Glutamatergic neuron (in vitro differentiated cells): ENCODE results near the gene GPR156. TPM values are rescaled to one million over a fixed set of nuclear protein-coding genes. Genes with fewer than 3 reads are reported as not detected.

Experiments used
- DNase-seq: peaks from one replicate; pipeline ENCODE4 v3.0.0; 2022
- H3K27ac Mint-ChIP-seq: one replicate; pipeline ENCODE4 v1.8.0; 2020; ENCODE audit warnings: mild to moderate bottlenecking, mixed read lengths, inconsistent platforms; ENCODE audit not compliant: unreplicated experiment
- H3K27me3 Mint-ChIP-seq: one replicate; pipeline ENCODE4 v1.8.0; 2020; ENCODE audit warnings: mild to moderate bottlenecking, moderate library complexity, mixed read lengths, inconsistent platforms; ENCODE audit not compliant: unreplicated experiment
- H3K36me3 Mint-ChIP-seq: one replicate; pipeline ENCODE4 v1.8.0; 2020; ENCODE audit warnings: mild to moderate bottlenecking, mixed read lengths, inconsistent platforms; ENCODE audit not compliant: unreplicated experiment
- H3K4me1 Mint-ChIP-seq: one replicate; pipeline ENCODE4 v1.8.0; 2020; ENCODE audit warnings: mild to moderate bottlenecking, low read depth, mixed read lengths, inconsistent platforms; ENCODE audit not compliant: unreplicated experiment
- H3K4me3 Mint-ChIP-seq: one replicate; pipeline ENCODE4 v1.8.0; 2020; ENCODE audit warnings: mild to moderate bottlenecking, mixed read lengths, inconsistent platforms; ENCODE audit not compliant: unreplicated experiment
- H3K9me3 Mint-ChIP-seq: one replicate; pipeline ENCODE4 v1.8.0; 2020; ENCODE audit warnings: mild to moderate bottlenecking, moderate library complexity, mixed read lengths, inconsistent platforms; ENCODE audit not compliant: unreplicated experiment
- CTCF ChIP-seq: fragments of 200-600 bp; sonication (generic); IDR thresholded peaks from one replicate; pipeline ENCODE4 v1.5.0; 2021; ENCODE audit not compliant: partially characterized antibody, unreplicated experiment
- total RNA-seq: library from RNA; stranded (reverse); fragmentation: NEBNext Ultra II Directional; extraction: Animal tissue kit (Norgen Biotek cat#: 25700); gene quantifications from one replicate; pipeline ENCODE4 v1.2.1, GENCODE V29; 2021; ENCODE audit not compliant: unreplicated experiment

The GPR156 gene
- total RNA-seq, 1 donor from 2014 or later: 0.83 TPM

- Mint-ChIP-seq H3K9me3 (peaks cover 6% of the 10 kb centered on the region), H3K36me3 (no peaks in the 10 kb centered on the region), H3K27me3 (peaks cover 4% of the 10 kb centered on the region), H3K27ac (no peak overlapping the region), H3K4me1 (peaks cover 12% of the 10 kb centered on the region), H3K4me3 (no peak overlapping the region)
- TF ChIP-seq CTCF: no peak
- no peak for DNase-seq
These were observed 113.7 kb downstream of the GPR156 start for GRCh38 chr3:120171134-120171873.

GRCh38 chr3:120170223-120170622, 114.8 kb downstream of the GPR156 start:
- H3K27ac Mint-ChIP-seq: no peak overlapping the region
- no peak for DNase-seq
- H3K36me3 Mint-ChIP-seq: no peaks in the 10 kb centered on the region
- H3K4me1 Mint-ChIP-seq: peaks cover 12% of the 10 kb centered on the region
- H3K9me3 Mint-ChIP-seq: peaks cover 6% of the 10 kb centered on the region
- H3K4me3 Mint-ChIP-seq: peak overlapping the region; percentile 9
- H3K27me3 Mint-ChIP-seq: peaks cover 2% of the 10 kb centered on the region
- TF ChIP-seq CTCF: no peak

- no peaks in the 10 kb centered on the region for H3K36me3 Mint-ChIP-seq
- no peak overlapping the region for H3K27ac Mint-ChIP-seq
- H3K4me3 Mint-ChIP-seq: no peak overlapping the region
- H3K27me3 Mint-ChIP-seq: peaks cover 2% of the 10 kb centered on the region
- DNase-seq: no peak
- peaks cover 12% of the 10 kb centered on the region for H3K4me1 Mint-ChIP-seq
- no peak for TF ChIP-seq CTCF
- peaks cover 6% of the 10 kb centered on the region for H3K9me3 Mint-ChIP-seq
These were observed 115.6 kb downstream of the GPR156 start for GRCh38 chr3:120169407-120169806.

GRCh38 chr3:120168611-120169010, 116.4 kb downstream of the GPR156 start:
- peaks cover 2% of the 10 kb centered on the region for H3K27me3 Mint-ChIP-seq
- TF ChIP-seq CTCF: no peak
- DNase-seq: no peak
- H3K4me1 Mint-ChIP-seq: peaks cover 12% of the 10 kb centered on the region
- peaks cover 6% of the 10 kb centered on the region for H3K9me3 Mint-ChIP-seq
- no peaks in the 10 kb centered on the region for H3K36me3 Mint-ChIP-seq
- H3K27ac Mint-ChIP-seq: no peak overlapping the region
- no peak overlapping the region for H3K4me3 Mint-ChIP-seq

- TF ChIP-seq CTCF: no peak
- Mint-ChIP-seq H3K36me3 (no peaks in the 10 kb centered on the region), H3K4me3 (no peak overlapping the region), H3K9me3 (peaks cover 6% of the 10 kb centered on the region), H3K4me1 (peaks cover 12% of the 10 kb centered on the region), H3K27ac (no peak overlapping the region), H3K27me3 (peaks cover 2% of the 10 kb centered on the region)
- no peak for DNase-seq
These were observed 117.0 kb downstream of the GPR156 start for GRCh38 chr3:120168038-120168437.
